ENCODE measurements around the gene ZNF654. TPM values are rescaled to one million over a fixed set of nuclear protein-coding genes. Genes with fewer than 3 reads are reported as not detected.
A peak's percentile ranks its signal among the peaks of the same experiment; 100 is the strongest.
"Not testable (repeated sequence)": the region's sequence is repeated elsewhere in the genome, so short reads cannot be mapped to it uniquely, and the experiment has no call there.

ZNF654 gene
- total RNA-seq, 1 experiment from 2014 or later: 5.4 TPM

DNA sequence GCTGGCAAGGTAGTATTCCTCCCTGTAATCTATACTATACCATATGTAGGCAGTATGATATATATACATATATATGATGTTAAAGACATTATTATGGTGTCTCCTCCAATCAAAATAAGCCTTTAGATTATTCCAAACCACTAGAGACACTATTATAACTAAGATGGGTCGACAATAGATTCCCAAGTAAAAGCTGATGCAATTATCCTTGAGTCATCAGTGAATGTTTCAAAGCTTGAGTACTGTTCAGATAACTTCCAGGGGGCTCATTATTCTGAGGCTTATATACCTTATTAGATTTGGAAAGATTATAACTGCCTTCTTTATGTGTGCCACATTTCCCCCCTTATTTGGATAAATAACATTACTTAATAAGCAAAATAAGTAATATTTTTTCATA lies 78.8 kb downstream of the ZNF654 start:
- DNase-seq (ENCODE audit: low read depth): peak; percentile 5

DNA sequence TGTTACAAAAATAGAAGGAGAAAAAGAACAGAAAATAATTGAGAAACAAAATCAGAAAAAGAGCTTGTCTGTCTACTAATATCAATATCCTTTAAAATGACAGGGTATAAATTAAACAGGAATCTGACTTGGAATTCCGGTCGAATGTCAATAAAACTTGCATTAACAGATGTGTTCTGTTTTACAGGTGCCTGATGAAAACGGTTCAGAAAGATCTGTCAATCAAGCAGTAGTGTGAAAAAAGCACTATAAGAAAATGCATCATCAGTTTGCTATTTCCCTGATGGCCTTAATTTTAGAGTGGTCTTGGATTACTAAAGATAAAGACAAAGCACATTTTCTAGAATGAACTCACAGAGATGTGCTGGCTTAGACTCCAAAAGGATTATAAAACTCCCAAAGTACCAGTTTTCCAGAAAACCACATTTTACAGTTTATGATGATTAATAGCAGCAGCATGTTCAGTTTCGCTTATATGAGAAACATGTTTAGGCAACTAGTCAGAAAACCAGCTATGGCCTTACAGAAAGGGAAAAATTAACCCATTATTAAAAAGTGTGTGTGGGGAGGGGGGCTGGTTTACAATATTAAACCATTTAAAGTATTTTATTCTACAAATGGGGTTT lies 82.5 kb downstream of the ZNF654 start:
- DNase-seq (ENCODE audit: low read depth): peak; percentile 14

DNA sequence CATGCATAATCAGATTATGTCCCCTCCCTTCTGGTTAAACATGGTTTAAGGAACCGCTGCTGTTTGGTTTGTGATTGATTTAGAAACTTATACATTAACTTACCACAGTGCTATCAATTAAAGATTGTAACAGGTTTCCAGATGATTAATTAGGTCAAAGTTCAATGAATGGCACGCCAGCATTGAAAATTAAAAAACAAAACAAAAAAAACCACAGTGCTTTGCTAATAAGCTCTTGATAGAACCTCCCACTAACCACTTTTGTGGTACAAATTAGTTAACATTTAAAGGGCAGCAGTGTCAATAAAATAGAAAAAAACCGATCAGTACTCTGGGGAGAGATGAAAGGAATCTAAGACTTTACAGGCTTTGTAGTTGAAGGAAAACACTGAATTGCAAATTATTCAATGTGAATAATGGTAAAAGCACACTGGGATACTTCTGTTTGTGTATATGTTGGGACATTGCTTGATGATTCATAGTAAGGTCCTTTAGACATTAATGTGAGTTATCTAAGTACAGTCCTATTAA lies 83.1 kb downstream of the ZNF654 start:
- DNase-seq (ENCODE audit: low read depth): no peak

DNA sequence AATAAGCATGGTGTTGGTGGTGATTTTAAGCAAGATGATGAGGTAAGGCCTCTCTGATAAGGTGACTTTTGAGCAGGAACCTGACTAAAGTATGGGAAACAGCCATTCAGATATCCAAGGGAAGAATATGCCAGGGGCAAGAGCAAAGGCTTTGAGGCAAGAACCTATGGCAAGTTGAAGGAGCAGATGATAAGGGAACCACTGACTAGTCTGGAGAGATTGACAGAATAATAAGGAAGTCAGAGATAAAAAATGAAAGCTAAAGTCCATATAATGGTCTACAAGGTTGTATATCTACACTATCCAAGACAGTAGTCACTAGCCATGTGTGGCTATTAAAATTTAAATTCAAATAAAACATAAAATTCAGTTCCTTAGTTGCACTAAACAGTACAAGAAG lies 88.2 kb downstream of the ZNF654 start:
- DNase-seq (ENCODE audit: low read depth): no peak

DNA sequence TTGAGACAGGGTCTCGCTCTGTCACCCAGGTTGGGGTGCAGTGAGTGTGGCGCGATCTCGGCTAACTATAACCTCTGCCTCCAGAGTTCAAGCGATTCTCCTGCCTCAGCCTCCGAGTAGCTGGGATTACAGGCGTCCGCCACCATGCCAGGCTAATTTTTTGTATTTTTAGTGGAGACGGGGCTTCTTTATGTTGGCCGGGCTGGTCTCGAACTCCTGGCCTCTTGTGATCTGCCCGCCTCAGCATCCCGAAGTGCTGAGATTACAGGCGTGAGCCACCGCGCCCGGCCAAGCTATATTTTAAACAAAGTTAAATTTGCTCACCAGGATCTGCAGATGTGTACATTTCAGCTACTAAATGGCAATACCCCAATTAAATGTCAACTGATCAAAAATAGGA lies 89.6 kb downstream of the ZNF654 start:
- DNase-seq (ENCODE audit: low read depth): no peak

DNA sequence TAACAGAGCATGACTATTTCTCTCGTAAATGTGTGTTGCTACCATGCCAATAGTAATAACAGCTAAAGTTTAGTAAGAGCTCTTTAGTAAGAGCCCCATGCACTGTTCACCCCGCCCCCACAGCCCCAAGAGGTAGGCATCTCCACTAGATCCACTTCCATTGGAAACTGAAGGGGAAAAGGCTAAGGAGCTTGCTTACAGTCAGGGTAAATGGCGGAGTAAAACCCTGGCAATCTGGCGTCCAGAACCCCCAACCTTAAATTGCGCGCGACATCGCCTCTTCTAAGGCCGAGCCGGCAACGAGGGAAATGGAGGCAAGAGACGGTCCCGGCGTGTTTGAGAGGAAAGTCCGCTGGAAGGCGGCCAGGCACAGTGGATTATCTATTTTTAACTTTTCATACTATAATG lies 90.0 kb downstream of the ZNF654 start:
- DNase-seq (ENCODE audit: low read depth): peak; percentile 8

DNA sequence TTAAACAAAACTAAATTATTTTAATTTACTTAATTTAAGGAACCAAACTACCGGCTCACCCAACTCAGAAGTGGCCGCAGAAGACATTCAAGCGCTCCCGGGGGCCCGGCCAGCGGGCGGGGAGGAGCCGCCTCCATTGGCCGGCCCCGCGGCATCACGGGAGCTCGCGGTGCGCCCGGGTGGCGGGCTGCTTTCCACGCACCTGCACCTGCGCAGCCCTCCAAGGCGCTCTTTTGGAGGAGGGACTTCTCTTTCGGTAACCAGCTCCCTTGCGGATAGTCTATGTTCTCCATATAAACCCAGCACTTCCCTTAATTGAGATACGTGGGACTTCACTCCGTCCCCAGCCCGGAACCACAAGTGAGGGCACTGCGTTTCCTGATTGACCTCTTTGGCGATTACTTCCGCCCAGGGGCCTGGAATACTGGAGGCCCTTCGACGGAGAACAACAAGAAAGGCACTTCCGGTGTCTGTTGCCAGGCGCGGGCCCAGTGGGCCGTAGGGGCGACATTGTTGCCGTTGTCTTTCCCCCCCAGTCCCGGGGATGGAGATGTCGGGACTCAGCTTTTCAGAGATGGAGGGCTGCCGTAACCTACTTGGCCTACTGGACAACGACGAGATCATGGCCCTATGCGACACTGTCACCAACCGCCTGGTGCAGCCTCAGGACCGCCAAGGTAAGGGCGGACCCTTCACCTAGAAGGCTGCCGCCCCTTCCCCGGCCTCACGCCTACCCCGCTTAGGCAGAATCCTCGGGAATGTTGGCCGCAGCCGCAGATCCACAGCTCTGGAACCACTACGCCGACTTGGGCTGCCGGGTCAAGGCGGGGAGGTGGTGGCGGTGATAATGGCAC lies 90.7 kb downstream of the ZNF654 start, which contains the start of gene C3orf38:
TSS of gene C3orf38 (plus strand) at position 451 of the 854 bp plus-strand sequence. CDS start at position 545, 94 bp downstream.
- peak; percentile 91 for DNase-seq (ENCODE audit: low read depth)

DNA sequence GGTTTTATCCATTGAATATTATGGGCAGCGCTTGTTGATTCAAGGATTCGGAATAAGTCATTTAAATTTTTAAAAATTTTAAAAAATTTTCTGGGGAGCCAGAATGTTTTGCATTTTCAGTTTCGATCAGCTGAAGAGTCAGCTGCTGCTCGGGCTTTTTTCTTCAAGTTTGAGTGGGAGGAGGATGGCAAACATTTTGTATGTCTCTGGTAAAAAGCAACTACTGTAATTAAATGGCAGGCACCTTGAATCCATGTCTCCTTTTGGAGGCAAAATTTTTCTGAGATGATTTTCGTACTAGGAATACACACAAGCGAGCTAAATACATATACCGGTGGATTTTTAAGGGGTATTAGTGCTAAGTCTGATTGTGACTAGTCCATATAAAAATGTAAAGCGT lies 91.3 kb downstream of the ZNF654 start:
- DNase-seq (ENCODE audit: low read depth): no peak

DNA sequence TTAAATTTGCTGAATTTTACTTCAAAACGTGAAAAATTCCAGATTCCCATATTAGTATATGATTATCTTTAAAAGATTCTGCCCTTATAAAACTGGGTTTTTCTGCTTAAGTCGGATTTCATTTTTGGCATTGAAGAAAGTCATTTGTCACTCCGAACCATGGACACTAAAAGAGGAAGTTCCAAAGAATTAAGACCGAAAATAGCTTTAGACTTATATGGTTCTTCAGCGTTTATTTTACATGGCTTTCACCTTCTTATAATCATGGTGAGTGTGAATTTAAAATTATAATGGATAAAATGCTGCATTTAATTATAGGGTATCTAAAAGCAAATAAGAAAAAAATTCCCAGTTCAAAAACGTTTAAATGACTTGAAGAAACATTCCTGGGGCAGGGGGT lies 91.8 kb downstream of the ZNF654 start:
- DNase-seq (ENCODE audit: low read depth): no peak

DNA sequence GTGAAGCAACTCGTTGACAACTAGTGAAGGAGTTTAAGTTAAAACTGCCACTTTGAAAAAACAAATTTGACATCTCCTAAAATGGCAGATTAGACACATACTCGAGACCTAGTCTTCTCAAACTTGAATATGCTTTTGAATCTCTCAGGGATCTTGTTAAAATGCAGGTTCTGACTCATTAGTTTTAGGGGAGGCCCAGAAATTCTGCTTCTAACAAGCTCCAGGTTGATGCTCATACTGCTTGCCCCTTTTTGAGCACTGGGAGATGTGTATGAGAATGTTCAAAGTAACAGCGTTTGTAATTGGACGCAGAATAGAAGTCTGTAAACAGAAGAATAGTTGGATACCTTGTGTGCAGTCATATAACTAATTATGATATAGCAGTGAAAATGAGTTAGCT lies 92.3 kb downstream of the ZNF654 start:
- no peak for DNase-seq (ENCODE audit: low read depth)

DNA sequence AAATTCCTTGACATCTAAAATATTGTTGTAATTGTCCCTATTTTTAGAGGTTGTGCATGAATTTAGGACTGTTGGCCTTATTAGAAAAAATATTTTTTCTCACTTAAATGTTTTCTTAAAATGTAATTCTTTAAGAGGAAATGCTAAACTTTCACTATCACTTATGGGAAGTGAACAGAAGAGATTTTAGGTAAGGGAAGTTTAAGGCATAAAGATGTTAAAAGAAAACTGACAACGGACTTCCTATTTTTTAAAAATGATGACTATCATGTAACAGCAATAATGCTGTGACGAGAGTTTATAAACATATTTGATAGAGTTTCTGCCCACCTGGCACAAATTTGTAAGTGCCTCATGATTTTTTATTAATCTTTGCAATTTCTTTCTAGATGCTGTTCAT lies 93.8 kb downstream of the ZNF654 start:
- no peak for DNase-seq (ENCODE audit: low read depth)

DNA sequence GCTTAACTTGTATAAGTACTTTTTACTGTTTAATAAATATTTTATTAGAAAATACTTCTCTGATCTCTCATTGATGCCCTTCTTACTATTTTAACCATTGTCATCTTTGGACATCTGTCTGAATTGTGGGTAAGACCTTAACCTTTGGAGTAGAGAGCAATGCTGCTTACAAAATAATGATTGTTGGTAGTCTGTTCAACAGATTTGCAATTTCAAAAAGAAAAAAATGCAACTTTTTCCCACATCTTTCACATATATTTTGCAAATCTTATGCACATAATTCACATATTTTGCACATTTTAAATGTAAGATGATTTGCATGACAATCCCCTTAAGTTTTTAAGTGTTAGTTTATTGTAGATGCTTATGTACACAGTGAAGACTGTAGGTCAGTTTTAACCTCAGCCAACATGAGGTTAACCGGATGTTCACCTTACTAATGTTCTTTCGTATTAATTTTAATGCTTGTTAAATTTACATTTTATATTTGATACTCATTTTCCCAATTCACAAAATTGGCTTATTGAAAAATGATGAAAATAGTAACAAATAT lies 107.4 kb downstream of the ZNF654 start:
- no peak for DNase-seq (ENCODE audit: low read depth)

DNA sequence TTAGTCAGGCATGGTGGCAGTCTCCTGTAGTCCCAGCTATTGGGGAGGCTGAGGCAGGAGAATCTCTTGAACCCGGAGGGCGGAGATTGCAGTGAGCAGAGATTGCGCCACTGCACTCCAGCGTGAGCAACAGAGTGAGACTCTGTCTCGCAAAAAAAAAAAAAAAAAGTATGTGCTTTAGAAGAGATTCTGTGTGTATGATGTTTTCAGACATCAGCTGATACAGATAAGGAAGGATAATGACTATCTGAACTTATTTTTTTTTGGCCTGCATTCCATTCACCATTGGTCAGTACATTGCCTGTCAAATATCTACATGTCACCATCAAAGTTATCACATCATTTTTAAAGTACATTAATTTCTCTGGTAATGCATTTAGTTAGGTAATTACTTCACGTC lies 108.1 kb downstream of the ZNF654 start:
- no peak for DNase-seq (ENCODE audit: low read depth)

DNA sequence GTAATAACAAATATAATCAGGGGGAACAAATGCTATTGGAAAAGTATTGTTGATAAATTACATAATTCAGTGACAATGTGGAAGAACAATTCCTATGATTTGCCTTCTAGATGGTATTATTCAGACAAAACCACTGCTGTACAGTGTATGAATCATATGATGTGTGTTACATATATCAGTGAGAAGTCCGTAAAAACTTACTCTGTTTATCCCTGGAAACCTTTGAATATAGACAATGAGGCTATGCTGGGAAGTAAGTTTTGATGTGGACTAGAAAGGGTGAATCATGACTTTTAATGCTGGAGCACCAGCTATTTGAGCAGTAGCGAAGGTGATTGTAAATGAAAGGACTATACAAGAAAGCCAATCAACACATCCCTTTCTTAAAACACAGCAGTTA lies 108.6 kb downstream of the ZNF654 start:
- DNase-seq (ENCODE audit: low read depth): no peak

DNA sequence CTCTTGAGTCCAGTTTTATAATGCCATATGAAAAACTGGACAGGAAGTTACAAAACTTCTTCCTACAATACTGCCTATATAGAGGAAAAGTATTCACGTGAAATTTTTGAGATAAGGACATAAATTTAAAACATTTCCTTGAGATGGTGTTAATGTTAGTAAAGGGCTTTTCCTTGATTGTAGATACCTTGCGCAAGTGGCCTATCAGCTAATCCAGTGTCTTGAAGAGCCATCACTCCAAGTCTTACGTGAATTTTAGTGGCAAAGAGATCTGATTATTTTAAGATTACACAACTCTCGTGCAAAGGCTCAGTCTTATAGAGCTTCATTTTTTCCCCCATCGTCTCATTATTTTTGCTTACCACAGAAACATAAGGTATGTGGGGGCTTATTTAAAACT lies 109.1 kb downstream of the ZNF654 start:
- no peak for DNase-seq (ENCODE audit: low read depth)

DNA sequence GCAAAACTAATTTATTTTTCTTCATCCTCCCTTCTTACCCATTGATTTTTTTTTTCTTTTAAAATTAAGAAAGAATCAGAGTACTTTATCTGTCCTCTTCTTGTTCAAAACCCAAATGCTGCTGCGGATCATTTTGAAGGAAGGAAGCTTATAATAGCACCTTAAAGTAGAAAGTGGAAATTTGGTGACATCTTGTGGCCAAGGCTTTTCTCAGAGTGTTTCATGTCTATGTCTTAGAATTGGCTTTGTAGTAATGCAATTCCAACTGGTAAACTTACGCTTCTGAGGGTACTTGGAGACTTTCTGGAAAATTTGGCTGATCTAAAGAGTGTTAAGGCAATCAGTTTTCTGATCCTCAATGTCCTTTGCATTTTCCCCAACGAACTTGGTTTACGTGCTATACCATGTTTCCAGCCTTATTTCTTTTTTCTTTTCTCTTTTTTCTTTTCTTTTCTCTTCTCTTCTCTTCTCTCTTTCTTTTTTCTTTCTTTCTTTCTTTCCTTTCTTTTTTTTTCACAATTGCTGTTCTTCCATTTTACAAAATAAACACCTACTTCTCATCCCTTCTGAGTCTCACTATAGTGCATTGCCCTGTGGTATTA lies 121.4 kb downstream of the ZNF654 start:
- peak; percentile 18 for DNase-seq (ENCODE audit: low read depth)

DNA sequence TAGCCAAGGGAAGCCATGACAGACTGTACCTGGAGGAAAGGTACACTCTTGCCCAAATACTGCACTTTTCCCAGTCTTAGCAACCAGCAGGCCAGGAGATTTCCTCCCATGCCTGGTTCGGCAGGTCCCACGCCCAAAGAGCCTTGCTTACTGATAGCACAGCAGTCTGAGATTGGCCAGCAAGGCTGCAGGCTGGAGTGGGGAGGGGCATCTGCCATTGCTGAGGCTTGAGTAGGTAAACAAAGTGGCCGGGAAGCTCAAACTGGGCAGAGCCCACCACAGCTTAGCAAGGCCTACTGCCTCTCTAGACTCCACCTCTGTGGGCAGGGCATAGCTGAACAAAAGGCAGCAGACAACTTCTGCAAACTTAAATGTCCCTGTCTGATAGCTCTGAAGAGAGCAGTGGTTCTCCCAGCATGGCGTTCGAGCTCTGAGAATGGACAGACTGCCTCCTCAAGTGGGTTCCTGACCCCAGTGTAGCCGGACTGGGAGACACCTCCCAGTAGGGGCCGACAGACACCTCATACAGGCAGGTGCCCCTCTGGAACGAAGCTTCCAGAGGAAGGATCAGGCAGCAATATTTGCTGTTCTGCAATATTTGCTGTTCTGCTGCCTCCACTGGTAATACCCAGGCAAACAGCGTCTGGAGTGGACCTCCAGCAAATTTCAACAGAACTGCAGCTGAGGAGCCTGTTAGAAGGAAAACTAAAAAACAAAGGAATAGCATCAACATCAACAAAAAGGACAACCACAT lies 123.3 kb downstream of the ZNF654 start:
- not testable (repeated sequence) for DNase-seq (ENCODE audit: low read depth)

DNA sequence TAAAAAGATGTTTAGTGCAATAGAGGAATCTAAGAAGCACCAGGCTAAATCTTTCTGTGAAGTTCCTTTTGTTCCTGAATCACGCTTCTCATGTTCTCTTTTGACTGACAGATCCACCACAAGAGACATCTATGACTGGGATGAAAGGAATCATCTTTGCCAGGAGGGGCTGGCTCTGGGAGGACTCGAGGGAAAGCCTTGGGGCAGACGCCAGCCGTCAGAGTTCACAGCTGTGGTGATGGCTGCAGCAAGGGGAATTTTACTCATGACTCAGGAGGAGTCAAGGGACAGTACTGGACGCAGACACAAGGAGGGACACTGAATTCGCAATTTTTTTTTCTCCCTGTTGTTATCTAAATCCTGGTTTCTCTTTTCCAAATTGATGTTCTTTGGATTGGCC lies 129.4 kb downstream of the ZNF654 start:
- DNase-seq (ENCODE audit: low read depth): peak; percentile 60

DNA sequence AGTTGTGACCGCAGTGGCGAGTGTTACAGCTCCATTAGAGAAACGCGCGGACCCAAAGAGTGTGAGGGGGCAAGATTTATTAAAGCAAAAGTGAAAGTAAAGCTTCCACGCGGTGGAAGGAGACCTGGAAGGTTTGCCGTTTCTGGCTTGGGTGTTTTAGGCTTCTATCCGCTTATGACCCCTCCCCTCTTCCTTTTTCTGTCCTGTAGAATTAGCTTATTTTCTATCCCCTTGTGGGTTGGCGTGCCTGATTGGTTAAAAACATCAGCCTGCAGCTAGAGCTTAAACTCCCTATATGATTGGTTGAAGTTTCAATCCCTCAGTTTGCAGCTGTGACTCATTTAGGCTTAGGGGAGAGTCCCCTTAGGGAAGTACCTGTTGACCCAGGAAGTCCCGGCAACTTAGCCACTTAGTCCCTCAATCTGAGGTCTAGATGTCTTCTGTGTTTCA lies 130.3 kb downstream of the ZNF654 start:
- DNase-seq (ENCODE audit: low read depth): peak; percentile 61

DNA sequence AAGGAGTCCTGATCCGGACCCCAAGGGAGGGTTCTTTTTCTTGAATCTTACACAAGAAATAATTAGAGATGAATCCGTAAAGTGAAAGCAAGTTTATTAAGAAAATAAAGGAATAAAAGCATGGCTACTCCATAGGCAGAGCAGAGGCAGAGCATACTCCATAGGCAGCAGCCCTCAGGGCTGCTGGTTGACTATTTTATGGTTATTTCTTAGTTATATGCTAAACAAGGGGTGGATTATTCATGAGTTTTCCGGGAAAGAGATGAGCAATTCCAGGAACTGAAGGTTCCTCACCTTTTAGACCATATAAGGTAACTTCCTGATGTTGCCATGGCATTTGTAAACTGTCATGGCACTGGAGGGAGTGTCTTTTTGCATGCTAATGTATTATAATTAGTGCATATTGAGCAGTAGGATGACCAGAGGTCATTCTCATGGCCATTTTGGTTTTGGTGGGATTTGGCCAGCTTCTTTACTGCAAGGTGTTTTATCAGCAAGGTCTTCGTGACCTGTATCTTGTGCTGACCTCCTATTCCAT lies 132.9 kb downstream of the ZNF654 start:
- DNase-seq (ENCODE audit: low read depth): no peak

DNA sequence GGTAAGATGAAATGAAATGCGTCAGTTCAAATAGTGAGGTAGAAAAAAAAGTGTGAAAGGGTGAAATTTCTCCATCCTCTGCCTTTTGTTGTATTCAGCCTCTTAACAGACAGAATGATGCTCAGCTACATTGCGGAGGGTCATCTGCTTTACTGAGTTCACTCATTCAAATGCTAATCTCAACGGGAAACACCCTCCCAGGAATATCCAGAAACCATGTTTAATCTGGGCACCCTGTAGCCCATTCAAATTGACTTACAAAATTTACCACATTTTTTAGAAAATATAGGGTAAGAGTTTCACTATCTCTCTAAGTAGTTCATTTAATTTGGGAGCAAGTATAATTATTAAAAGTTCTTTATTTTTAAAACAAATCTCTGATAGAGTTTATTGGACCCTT lies 133.6 kb downstream of the ZNF654 start:
- DNase-seq (ENCODE audit: low read depth): no peak
